Effector memory CD8-positive, alpha-beta T cell (primary cell): ENCODE measurements around the gene CTIF.

Source experiments
- ATAC-seq: fragments of 150-1000 bp; cut with Tn5 transposase; replicated peaks from 2 replicates; pipeline ENCODE4 v1.10.0; 2021; ENCODE audit warnings: mild to moderate bottlenecking, moderate library complexity
- DNase-seq, 3 experiments: peaks; one replicate each; pipeline ENCODE4 v3.0.0; 2021
- H3K27ac Mint-ChIP-seq, 2 donors: one replicate each; pipeline ENCODE4 v1.8.0; 2022; ENCODE audit warnings: mild to moderate bottlenecking in 2 of 2, mixed read lengths in 2 of 2, moderate library complexity in 2 of 2
- H3K27me3 Mint-ChIP-seq, 2 donors: one replicate each; pipeline ENCODE4 v1.8.0; 2022; ENCODE audit warnings: mixed read lengths in 2 of 2
- H3K36me3 Mint-ChIP-seq: one replicate; pipeline ENCODE4 v1.8.0; 2022; ENCODE audit warnings: mild to moderate bottlenecking, moderate library complexity, mixed read lengths; ENCODE audit not compliant: insufficient read depth
- H3K4me1 Mint-ChIP-seq, 2 donors: one replicate each; pipeline ENCODE4 v1.8.0; 2022; ENCODE audit warnings: low read depth in 2 of 2, mixed read lengths in 2 of 2
- H3K4me3 Mint-ChIP-seq, 2 donors: one replicate each; pipeline ENCODE4 v1.8.0; 2022; ENCODE audit warnings: mild to moderate bottlenecking in 2 of 2, mixed read lengths in 2 of 2, moderate library complexity in 2 of 2
- H3K9me3 Mint-ChIP-seq, 2 donors: one replicate each; pipeline ENCODE4 v1.8.0; 2022; ENCODE audit warnings: mixed read lengths in 2 of 2

Gene CTIF

DNA sequence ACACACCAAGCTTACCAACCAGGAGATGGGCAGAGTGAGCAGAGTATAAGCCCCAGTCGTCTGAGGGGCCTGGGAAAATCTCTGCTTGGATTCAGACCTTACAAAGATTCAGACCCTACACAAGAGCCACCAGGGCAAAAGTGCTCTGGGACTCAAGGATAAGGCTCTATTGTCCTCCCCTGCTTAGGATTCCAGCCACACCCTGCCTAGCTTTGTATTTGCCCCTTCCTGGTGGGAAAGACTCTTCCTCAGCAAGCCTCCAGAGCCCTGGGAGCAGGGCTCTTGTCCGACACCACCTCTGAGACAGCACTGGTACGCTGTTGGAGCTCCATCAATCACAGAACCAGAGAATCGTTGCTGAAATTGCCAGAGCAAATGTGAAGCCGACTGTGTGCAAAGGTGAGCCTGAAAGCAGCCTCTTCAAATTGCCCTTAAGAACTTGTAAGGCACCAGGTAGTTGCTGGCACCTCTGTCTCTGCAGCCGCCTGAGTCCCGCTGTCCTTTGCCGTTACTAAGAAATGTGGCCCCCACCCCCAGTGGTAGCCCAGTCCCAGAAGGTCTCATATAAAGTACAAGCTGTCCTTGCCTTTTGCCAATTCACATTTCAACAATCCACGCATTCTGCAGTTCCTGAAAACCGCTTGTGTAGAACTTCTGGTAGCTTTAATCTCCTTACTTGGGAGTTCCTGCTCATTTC is 148.7 kb downstream of the CTIF start:
- no peak overlapping the region for H3K4me3 Mint-ChIP-seq
- H3K27me3 Mint-ChIP-seq, result no peaks in the 10 kb centered on the region
- H3K27ac Mint-ChIP-seq, result no peak overlapping the region
- H3K4me1 Mint-ChIP-seq, result no peaks in the 10 kb centered on the region
- DNase-seq (no peak), ATAC-seq (no peak)
- H3K36me3 Mint-ChIP-seq, result no peaks in the 10 kb centered on the region
- no peaks in the 10 kb centered on the region for H3K9me3 Mint-ChIP-seq

- Mint-ChIP-seq H3K9me3 (no peaks in the 10 kb centered on the region), H3K27ac (no peak overlapping the region), H3K4me3 (no peak overlapping the region), H3K27me3 (no peaks in the 10 kb centered on the region), H3K4me1 (no peaks in the 10 kb centered on the region), H3K36me3 (no peaks in the 10 kb centered on the region)
- DNase-seq (no peak), ATAC-seq (no peak)
Observed at GRCh38 chr18:48688961-48689360, 150.1 kb downstream of the CTIF start.

GRCh38 chr18:48689548-48689947 is 150.7 kb downstream of the CTIF start:
- Mint-ChIP-seq H3K4me3 (no peak overlapping the region), H3K27ac (no peak overlapping the region), H3K4me1 (no peaks in the 10 kb centered on the region), H3K9me3 (no peaks in the 10 kb centered on the region), H3K36me3 (no peaks in the 10 kb centered on the region), H3K27me3 (no peaks in the 10 kb centered on the region)
- no peak for ATAC-seq
- no peak for DNase-seq

DNA sequence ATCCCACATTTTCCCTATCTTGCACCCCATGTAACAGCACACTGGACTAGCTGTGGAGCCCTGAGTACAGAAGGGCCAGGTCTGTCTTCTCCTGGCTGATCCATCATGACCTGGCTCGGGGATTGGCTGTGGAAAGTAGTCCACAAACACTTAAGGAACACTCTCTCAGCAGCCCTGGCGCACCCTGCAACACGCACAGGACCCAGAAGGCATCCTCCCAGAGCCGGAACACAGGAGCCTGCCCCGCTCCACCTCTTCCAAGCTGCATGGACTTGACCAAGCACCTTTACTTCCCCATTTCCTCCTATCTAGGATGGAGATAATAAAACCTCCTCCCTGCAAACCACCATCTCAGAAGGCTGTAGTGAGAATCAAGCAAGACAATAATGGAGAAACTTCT is 151.7 kb downstream of the CTIF start:
- DNase-seq, result no peak
- Mint-ChIP-seq H3K9me3 (no peaks in the 10 kb centered on the region), H3K27ac (no peak overlapping the region), H3K36me3 (no peaks in the 10 kb centered on the region), H3K4me1 (no peaks in the 10 kb centered on the region), H3K27me3 (no peaks in the 10 kb centered on the region), H3K4me3 (no peak overlapping the region)
- ATAC-seq, result no peak

DNA sequence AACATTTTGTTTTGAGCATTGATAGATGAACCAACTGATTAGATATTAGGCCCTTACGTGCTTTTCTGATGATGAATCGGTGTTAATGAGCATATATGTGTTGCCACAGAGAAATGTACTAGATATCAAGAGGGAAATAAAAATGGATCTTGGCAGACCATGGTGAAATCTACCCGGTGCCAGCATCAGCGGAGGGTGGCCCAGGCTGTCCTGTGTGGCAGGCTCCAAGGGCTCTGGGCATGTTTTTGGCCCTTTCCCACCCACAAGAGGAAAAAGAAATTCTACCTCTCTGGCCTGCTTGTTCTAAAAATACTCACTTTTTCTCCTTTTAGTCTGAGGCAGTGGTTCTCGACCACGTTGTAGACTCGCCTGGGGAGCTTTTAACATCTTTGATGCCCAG is 154.2 kb downstream of the CTIF start:
- Mint-ChIP-seq H3K9me3 (no peaks in the 10 kb centered on the region), H3K27me3 (no peaks in the 10 kb centered on the region), H3K36me3 (no peaks in the 10 kb centered on the region), H3K4me1 (no peaks in the 10 kb centered on the region), H3K27ac (no peak overlapping the region), H3K4me3 (no peak overlapping the region)
- no peak for DNase-seq
- no peak for ATAC-seq

- H3K4me1 Mint-ChIP-seq, result no peaks in the 10 kb centered on the region
- H3K9me3 Mint-ChIP-seq, result no peaks in the 10 kb centered on the region
- DNase-seq (no peak), ATAC-seq (no peak)
- H3K36me3 Mint-ChIP-seq, result no peaks in the 10 kb centered on the region
- no peaks in the 10 kb centered on the region for H3K27me3 Mint-ChIP-seq
- H3K27ac Mint-ChIP-seq, result no peak overlapping the region
- no peak overlapping the region for H3K4me3 Mint-ChIP-seq
Observed at GRCh38 chr18:48693625-48694262, 154.9 kb downstream of the CTIF start.

DNA sequence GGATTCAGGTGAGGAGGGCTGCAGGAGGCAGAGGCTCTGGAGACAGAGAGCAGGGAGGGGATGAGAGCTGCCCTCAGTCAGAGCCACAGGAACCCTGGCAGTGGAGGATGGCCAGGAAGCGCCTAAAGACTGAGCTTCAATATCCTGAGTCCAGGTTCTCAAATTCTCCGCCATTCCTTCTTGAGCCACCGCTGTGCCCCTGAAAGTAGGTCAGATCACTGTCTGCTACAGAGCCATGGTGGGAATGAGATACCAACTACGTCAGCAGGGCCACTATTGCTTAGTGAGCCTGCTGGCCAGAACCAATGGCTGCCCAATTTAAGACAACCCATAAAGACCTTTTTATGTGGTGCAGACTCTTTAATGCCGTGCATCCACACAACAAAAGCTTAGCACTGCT is 155.5 kb downstream of the CTIF start:
- DNase-seq, result no peak
- Mint-ChIP-seq H3K36me3 (peaks cover 2% of the 10 kb centered on the region), H3K4me1 (no peaks in the 10 kb centered on the region), H3K27ac (no peak overlapping the region), H3K9me3 (no peaks in the 10 kb centered on the region), H3K4me3 (no peak overlapping the region), H3K27me3 (no peaks in the 10 kb centered on the region)
- ATAC-seq, result no peak

GRCh38 chr18:48695671-48696070 is 156.8 kb downstream of the CTIF start:
- Mint-ChIP-seq H3K27me3 (no peaks in the 10 kb centered on the region), H3K36me3 (peaks cover 2% of the 10 kb centered on the region), H3K4me1 (peaks cover 0 to 3% of the 10 kb centered on the region in 2 donors), H3K27ac (no peak overlapping the region), H3K9me3 (no peaks in the 10 kb centered on the region), H3K4me3 (no peak overlapping the region)
- ATAC-seq (no peak), DNase-seq (no peak)

GRCh38 chr18:48696218-48696617 is 157.4 kb downstream of the CTIF start:
- Mint-ChIP-seq H3K27ac (no peak overlapping the region), H3K36me3 (peaks cover 2% of the 10 kb centered on the region), H3K27me3 (no peaks in the 10 kb centered on the region), H3K4me3 (no peak overlapping the region), H3K4me1 (peaks cover 0 to 3% of the 10 kb centered on the region in 2 donors), H3K9me3 (no peaks in the 10 kb centered on the region)
- ATAC-seq (no peak), DNase-seq (no peak)

DNA sequence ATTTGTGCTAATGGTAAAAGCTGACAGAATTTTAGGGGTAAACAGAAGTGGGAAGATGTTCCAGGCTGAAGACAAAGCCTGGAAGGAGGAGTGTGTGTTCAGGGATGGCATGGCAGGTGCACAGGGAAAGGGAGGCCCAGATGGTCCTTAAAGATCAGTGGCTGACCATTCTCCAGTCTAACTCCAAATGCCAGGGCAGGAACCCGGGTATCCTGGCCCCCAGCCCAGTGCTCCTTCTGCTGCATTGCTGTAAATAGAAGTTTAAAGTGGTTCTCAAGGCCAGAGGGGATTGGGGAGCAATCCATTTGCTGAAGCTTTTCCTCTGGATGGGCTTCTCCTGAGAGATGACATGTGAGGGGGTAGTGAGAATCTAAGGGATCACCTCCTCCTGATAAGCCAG is 158.6 kb downstream of the CTIF start:
- Mint-ChIP-seq H3K4me1 (peaks cover 0 to 3% of the 10 kb centered on the region in 2 donors), H3K4me3 (no peak overlapping the region), H3K36me3 (peaks cover 2% of the 10 kb centered on the region), H3K9me3 (no peaks in the 10 kb centered on the region), H3K27ac (peak overlapping the region in 1 of 2 donors; percentile 71), H3K27me3 (no peaks in the 10 kb centered on the region)
- DNase-seq (no peak), ATAC-seq (no peak)

DNA sequence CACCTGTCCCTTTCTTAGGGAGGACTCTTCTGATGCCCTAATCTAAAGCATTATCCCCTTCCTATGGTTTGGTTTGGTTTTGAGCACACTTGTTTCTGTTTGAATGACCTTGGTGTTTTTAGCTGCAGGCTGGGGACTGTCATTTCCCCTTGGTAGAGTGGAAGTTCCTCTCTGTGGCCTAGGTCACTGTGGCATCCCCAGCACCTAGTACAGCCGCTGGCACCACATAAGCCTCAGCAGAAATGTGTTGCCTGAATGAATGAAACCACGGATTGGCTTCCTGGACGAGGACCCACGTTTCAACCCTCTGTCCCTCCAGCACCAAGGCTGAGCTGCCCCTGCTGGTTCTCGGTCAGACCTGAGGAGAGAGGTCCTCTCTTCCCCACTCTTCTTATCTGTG is 159.9 kb downstream of the CTIF start:
- Mint-ChIP-seq H3K27me3 (no peaks in the 10 kb centered on the region), H3K27ac (no peak overlapping the region), H3K9me3 (no peaks in the 10 kb centered on the region), H3K4me1 (peaks cover 0 to 3% of the 10 kb centered on the region in 2 donors), H3K36me3 (peaks cover 2% of the 10 kb centered on the region), H3K4me3 (no peak overlapping the region)
- no peak for DNase-seq
- ATAC-seq, result no peak

- Mint-ChIP-seq H3K4me1 (peaks cover 0 to 3% of the 10 kb centered on the region in 2 donors), H3K36me3 (peaks cover 2% of the 10 kb centered on the region), H3K27me3 (no peaks in the 10 kb centered on the region), H3K27ac (no peak overlapping the region), H3K4me3 (no peak overlapping the region), H3K9me3 (no peaks in the 10 kb centered on the region)
- DNase-seq (no peak), ATAC-seq (no peak)
Observed at GRCh38 chr18:48699761-48700160, 160.9 kb downstream of the CTIF start.

DNA sequence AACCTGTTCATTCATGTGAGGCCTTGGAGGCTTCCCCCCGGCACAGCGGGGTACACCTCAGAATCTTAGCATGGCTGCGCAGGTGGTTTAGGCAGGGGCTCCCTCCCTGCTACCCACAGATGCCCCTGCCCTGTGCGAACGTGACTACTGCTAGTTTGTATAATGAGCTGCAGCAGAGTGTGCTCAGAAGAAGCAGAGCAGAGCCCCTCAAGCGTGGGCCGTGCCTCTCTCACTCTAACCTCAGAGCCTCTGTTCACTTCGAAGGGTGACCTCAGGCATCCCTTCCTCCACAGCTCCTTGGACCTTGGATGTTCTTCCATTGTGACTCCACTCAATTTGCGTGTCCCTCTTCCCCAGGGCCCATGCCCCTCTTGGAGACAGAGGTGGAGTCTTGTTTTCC is 161.6 kb downstream of the CTIF start:
- no peak for ATAC-seq
- H3K27ac Mint-ChIP-seq, result no peak overlapping the region
- peaks cover 0 to 3% of the 10 kb centered on the region in 2 donors for H3K4me1 Mint-ChIP-seq
- no peaks in the 10 kb centered on the region for H3K9me3 Mint-ChIP-seq
- DNase-seq, result no peak
- no peaks in the 10 kb centered on the region for H3K27me3 Mint-ChIP-seq
- H3K4me3 Mint-ChIP-seq, result no peak overlapping the region
- H3K36me3 Mint-ChIP-seq, result peaks cover 2% of the 10 kb centered on the region

GRCh38 chr18:48702346-48703027 is 163.7 kb downstream of the CTIF start:
- DNase-seq (no peak), ATAC-seq (no peak)
- Mint-ChIP-seq H3K4me1 (peaks cover 0 to 10% of the 10 kb centered on the region in 2 donors), H3K36me3 (peaks cover 2% of the 10 kb centered on the region), H3K27me3 (no peaks in the 10 kb centered on the region), H3K4me3 (no peak overlapping the region), H3K27ac (no peak overlapping the region), H3K9me3 (no peaks in the 10 kb centered on the region)
